SU-DHL-6 (cell line): ENCODE results near the gene ZSCAN22.
A peak's percentile ranks its signal among the peaks of the same experiment; 100 is the strongest.
"Not testable (repeated sequence)": the region's sequence is repeated elsewhere in the genome, so short reads cannot be mapped to it uniquely, and the experiment has no call there.

Source experiments
- H2AFZ ChIP-seq: fragments of 200-600 bp; sonication (generic); 2 replicates; pipeline ENCODE4 v1.6.1; 2014; ENCODE audit warnings: low read depth, mild to moderate bottlenecking, moderate library complexity, mixed read lengths, antibody characterized with exemption, low read length; ENCODE audit not compliant: severe bottlenecking
- H3F3A ChIP-seq: fragments of 200-600 bp; shearing (Covaris generic); 2 replicates; pipeline ENCODE4 v1.6.0; 2016; ENCODE audit warnings: antibody characterized with exemption, mild to moderate bottlenecking; ENCODE audit not compliant: insufficient read depth
- H3K27ac ChIP-seq: fragments of 200-600 bp; sonication (generic); 2 replicates; pipeline ENCODE4 v1.5.1; 2016; ENCODE audit warnings: low read depth, mild to moderate bottlenecking, low read length, moderate library complexity, mixed read lengths
- H3K27me3 ChIP-seq: fragments of 200-600 bp; sonication (generic), shearing (Covaris generic); 2 replicates; pipeline ENCODE4 v1.6.0; 2014; ENCODE audit warnings: mild to moderate bottlenecking, low read length
- H3K36me3 ChIP-seq: fragments of 200-600 bp; sonication (generic); 2 replicates; pipeline ENCODE4 v1.6.1; 2014; ENCODE audit warnings: mild to moderate bottlenecking, low read length, mixed read lengths
- H3K4me2 ChIP-seq: fragments of 300-600, 200-600 bp; shearing (Covaris generic), sonication (generic); 2 replicates; pipeline ENCODE4 v1.6.0; 2014; ENCODE audit warnings: low read length, low read depth, mild to moderate bottlenecking; ENCODE audit not compliant: poor library complexity, severe bottlenecking
- H3K4me3 ChIP-seq: fragments of 200-600 bp; sonication (generic); 2 replicates; pipeline ENCODE4 v1.5.1; 2014; ENCODE audit warnings: antibody characterized with exemption, low read length, mild to moderate bottlenecking, mixed read lengths; ENCODE audit not compliant: insufficient read depth, poor library complexity, severe bottlenecking
- H3K79me2 ChIP-seq: fragments of 200-600 bp; sonication (generic); 2 replicates; pipeline ENCODE4 v1.6.1; 2014; ENCODE audit warnings: mild to moderate bottlenecking, low read length, moderate library complexity; ENCODE audit not compliant: insufficient read depth
- H3K9ac ChIP-seq: fragments of 200-600 bp; sonication (generic); 2 replicates; pipeline ENCODE4 v1.7.0; 2014; ENCODE audit warnings: mild to moderate bottlenecking, low read length
- H3K9me2 ChIP-seq: fragments of 200-600 bp; sonication (generic); replicated peaks from 2 replicates; pipeline ENCODE4 v1.6.1; 2014; ENCODE audit warnings: low read length; ENCODE audit not compliant: insufficient read depth
- H3K9me3 ChIP-seq: fragments of 200-600 bp; sonication (generic); 2 replicates; pipeline ENCODE4 v1.6.1; 2014; ENCODE audit warnings: low read length, mixed read lengths; ENCODE audit not compliant: insufficient read depth
- H4K20me1 ChIP-seq: fragments of 200-600 bp; sonication (generic); 2 replicates; pipeline ENCODE4 v1.6.1; 2014; ENCODE audit warnings: low read depth, mild to moderate bottlenecking, antibody characterized with exemption, low read length, moderate library complexity, mixed read lengths
- CTCF ChIP-seq: fragments of 200-600 bp; sonication (generic); IDR thresholded peaks from one replicate; pipeline ENCODE4 v1.5.1; 2017; ENCODE audit warnings: antibody characterized with exemption, mild to moderate bottlenecking, low read length, moderate library complexity; ENCODE audit not compliant: insufficient read depth, poor library complexity, severe bottlenecking
- EZH2phosphoT487 ChIP-seq: fragments of 200-600 bp; sonication (generic), shearing (Covaris generic); conservative IDR thresholded peaks from 2 replicates; pipeline ENCODE4 v1.6.1; 2018; ENCODE audit warnings: mild to moderate bottlenecking, antibody characterized with exemption, low read length, moderate library complexity, mixed read lengths

The ZSCAN22 gene

GRCh38 chr19:58372311-58373133, 45.7 kb downstream of the ZSCAN22 start:
- no peaks in the 10 kb centered on the region for H3K9me2 ChIP-seq
- H3K4me3 ChIP-seq, result no peak overlapping the region
- H4K20me1 ChIP-seq, result no peaks in the 10 kb centered on the region
- no peak overlapping the region for H2AFZ ChIP-seq
- no peak overlapping the region for H3K27ac ChIP-seq
- H3K9ac ChIP-seq, result no peak overlapping the region
- no peaks in the 10 kb centered on the region for H3F3A ChIP-seq
- TF ChIP-seq CTCF, result no peak
- TF ChIP-seq EZH2phosphoT487, result no peak
- H3K9me3 ChIP-seq, result no peaks in the 10 kb centered on the region
- H3K36me3 ChIP-seq, result no peaks in the 10 kb centered on the region
- H3K4me2 ChIP-seq, result no peak overlapping the region
- H3K27me3 ChIP-seq, result no peaks in the 10 kb centered on the region
- no peaks in the 10 kb centered on the region for H3K79me2 ChIP-seq

GRCh38 chr19:58374200-58374599, 47.4 kb downstream of the ZSCAN22 start:
- Histone ChIP-seq H3K4me2 (no peak overlapping the region), H3K79me2 (no peaks in the 10 kb centered on the region), H2AFZ (no peak overlapping the region), H3K4me3 (no peak overlapping the region), H3K27ac (no peak overlapping the region), H3K9me3 (no peaks in the 10 kb centered on the region), H3K9me2 (no peaks in the 10 kb centered on the region), H4K20me1 (no peaks in the 10 kb centered on the region), H3K9ac (no peak overlapping the region), H3F3A (no peaks in the 10 kb centered on the region), H3K27me3 (no peaks in the 10 kb centered on the region), H3K36me3 (no peaks in the 10 kb centered on the region)
- TF ChIP-seq CTCF (no peak), EZH2phosphoT487 (no peak)

GRCh38 chr19:58376724-58377123, 49.9 kb downstream of the ZSCAN22 start:
- H3K79me2 ChIP-seq, H3K36me3 ChIP-seq, H4K20me1 ChIP-seq, H3K9ac ChIP-seq, H3K9me2 ChIP-seq, H3K27ac ChIP-seq, H2AFZ ChIP-seq, H3K9me3 ChIP-seq, H3K27me3 ChIP-seq, H3K4me2 ChIP-seq, H3F3A ChIP-seq, H3K4me3 ChIP-seq: not testable (repeated sequence)

GRCh38 chr19:58379246-58379645, 52.5 kb downstream of the ZSCAN22 start:
- H3K9me2 ChIP-seq, result no peaks in the 10 kb centered on the region
- H3K27ac ChIP-seq, result no peak overlapping the region
- H3K79me2 ChIP-seq, result peaks cover 3% of the 10 kb centered on the region; the same call in 1 of the 2 replicates
- H3K27me3 ChIP-seq, result no peaks in the 10 kb centered on the region
- no peaks in the 10 kb centered on the region for H3K36me3 ChIP-seq
- no peaks in the 10 kb centered on the region for H4K20me1 ChIP-seq
- no peaks in the 10 kb centered on the region for H3K9me3 ChIP-seq
- peaks cover 10% of the 10 kb centered on the region for H3F3A ChIP-seq
- H3K9ac ChIP-seq, result no peak overlapping the region
- H3K4me2 ChIP-seq, result peak overlapping the region; percentile 79
- no peak overlapping the region for H2AFZ ChIP-seq
- no peak overlapping the region for H3K4me3 ChIP-seq
- TF ChIP-seq EZH2phosphoT487, result no peak
- no peak for TF ChIP-seq CTCF
